NCI-H1105 treated with DMSO at 0.1 percent for 48 hours (cell line): ENCODE data around the gene LHX3.
"Not testable (repeated sequence)": the region's sequence is repeated elsewhere in the genome, so short reads cannot be mapped to it uniquely, and the experiment has no call there.

ENCODE experiments used
- DNase-seq: peaks from one replicate; lab custom pipeline; 2025; lab: John Stamatoyannopoulos, UW

Gene LHX3

DNA sequence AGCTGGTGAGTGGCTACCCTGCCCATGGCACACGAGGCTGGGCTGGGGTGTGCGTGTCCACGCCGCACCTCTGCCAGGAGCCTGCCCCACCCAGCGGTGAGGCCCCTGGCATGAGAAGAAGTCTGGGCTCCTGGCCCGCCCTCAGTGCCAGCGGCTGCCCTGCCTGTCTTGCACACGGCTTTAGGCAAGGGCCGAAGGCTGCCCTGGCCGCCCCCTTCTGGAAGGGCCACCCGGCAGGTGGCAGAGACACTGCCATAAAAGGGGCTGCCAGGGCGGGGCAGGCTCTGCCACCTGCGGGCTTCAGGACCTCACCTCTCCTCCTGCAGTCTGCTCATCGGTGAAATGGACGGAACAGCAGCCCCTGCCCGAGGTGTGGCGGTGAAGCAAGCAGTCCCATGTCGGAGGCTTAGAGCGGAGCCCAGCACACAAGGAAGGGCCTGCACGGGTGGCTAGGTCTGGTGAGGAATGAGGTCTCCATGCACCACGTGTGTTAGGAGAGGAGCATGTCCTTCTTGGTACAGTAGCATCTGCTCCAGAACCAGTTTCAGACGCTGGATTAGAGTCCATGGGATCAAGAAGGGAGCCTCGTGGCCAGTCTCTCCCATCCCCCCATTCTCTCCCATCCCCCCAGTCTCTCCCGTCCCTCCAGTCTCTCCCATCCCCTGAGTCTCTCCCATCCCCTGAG is 51.4 kb downstream of the LHX3 start:
- no peak for DNase-seq

- no peak for DNase-seq
These were observed 52.0 kb downstream of the LHX3 start for GRCh38 chr9:136152931-136153330.

DNA sequence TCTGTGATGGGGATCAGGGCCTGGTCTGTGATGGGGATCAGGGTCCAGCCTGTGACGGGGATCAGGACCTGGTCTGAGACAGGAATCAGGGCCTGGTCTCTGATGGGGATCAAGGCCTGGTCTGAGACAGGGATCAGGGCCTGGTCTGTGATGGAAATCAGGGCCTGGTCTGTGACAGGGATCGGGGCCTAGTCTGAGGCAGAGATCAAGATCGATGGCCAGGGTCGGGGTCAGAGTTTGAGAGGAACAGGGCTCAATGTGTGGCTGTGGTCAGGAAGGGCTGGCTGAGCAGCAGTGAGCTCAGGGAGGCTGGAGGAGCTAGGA is 52.4 kb downstream of the LHX3 start:
- DNase-seq = no peak

DNA sequence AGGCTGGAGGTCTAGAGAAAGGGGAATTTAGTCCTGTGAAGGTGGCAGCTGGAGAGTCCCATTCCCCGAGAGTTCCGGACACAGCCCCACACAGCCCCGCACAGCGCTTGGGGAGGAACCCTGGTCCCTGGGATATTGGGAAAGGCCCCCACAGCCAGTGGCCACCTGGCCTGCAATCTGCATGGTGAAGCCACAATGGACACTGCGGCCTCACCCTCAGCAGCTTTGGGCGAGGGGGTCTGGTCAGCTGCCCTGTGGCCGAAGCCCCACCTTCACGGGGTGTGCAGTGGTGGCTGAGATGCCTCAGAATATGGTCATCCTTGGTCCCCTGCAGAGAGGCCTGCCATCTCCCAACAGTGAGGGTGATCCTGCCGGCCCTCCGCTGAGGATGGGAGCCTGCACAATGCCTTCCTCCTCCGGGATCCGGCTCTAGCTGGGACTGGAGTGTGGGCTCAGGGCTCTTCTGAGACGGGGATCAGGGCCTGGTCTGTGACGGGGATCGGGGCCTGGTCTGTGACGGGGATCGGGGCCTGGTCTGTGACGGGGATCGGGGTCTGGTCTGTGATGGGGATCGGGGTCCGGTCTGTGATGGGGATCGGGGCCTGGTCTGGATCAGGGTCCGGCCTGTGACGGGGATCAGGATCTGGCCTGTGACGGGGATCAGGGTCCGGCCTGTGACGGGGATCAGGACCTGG is 52.9 kb downstream of the LHX3 start:
- no peak for DNase-seq

DNA sequence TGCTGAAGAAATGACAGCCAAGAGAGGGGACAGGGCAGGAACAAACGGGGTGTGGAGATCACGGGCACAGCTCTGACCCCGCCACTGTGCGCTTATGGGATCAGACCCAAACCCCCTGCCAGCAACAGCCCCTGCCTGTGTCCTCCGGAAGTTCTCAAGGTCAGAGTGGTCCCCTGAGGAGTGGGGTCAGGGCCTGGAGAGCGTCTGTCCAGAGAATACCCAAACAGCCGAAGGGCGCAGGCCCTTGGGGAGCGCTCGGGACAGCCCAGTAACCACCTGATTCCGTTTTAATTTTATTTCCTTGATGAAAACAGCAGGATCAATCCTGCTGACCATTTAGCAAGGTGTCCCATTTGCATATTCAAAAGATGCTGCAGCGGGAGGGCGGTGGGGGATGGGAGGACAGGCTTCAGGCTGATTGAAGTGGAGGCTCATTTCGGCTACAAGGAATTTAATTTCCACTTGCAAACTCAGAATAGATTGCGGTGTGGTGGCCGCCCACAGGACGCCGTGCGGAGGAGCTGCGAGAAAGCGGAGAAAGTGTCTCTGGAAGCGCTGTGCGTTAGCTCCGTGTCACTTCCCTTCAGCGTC is 53.6 kb downstream of the LHX3 start:
- DNase-seq = no peak

- not testable (repeated sequence) for DNase-seq
These were observed 54.2 kb downstream of the LHX3 start for GRCh38 chr9:136150664-136151213.

GRCh38 chr9:136149853-136150252 is 55.1 kb downstream of the LHX3 start:
- no peak for DNase-seq

- DNase-seq = no peak
These were observed 55.6 kb downstream of the LHX3 start for GRCh38 chr9:136149337-136149736.

GRCh38 chr9:136148766-136149165 is 56.2 kb downstream of the LHX3 start:
- DNase-seq = no peak

DNA sequence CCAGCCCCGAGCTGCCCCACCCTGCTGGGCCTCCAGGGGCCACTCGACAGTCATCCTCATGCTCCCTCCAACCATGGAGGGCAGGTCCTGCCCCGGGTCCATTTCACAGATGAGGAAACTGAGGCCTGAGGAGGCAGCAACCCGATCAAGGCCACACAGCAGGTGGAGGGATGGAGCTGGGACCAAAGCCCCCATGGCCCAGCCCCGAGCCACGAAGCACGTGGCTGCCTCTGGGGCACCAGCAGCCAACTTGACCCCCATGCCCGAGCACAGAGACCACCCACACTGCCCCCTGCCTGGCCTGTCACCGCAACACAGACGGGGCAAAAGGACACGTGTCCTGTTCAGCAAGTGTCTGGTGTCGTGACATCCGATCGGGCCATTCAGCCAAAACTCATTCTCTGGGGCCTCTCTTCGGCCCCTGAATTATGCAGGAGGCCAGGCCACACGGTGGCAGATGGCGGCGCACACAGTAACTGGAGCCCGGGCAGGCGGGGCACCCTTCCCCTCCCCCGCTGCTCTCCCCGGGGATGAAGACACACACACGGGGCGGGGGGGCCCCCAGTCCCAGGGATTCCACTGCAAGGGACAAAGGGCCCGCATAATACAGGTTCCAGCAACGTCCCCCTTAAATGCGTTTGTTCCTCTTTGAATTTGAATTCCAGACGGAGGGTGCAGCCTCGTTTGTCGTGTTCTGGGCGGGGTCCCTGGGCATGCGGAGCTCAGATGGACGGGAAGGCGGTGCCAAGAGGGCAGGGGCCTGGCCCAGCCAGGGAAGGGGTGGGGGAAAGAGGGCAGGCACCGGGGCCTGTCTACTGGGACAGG is 56.8 kb downstream of the LHX3 start:
- no peak for DNase-seq

DNA sequence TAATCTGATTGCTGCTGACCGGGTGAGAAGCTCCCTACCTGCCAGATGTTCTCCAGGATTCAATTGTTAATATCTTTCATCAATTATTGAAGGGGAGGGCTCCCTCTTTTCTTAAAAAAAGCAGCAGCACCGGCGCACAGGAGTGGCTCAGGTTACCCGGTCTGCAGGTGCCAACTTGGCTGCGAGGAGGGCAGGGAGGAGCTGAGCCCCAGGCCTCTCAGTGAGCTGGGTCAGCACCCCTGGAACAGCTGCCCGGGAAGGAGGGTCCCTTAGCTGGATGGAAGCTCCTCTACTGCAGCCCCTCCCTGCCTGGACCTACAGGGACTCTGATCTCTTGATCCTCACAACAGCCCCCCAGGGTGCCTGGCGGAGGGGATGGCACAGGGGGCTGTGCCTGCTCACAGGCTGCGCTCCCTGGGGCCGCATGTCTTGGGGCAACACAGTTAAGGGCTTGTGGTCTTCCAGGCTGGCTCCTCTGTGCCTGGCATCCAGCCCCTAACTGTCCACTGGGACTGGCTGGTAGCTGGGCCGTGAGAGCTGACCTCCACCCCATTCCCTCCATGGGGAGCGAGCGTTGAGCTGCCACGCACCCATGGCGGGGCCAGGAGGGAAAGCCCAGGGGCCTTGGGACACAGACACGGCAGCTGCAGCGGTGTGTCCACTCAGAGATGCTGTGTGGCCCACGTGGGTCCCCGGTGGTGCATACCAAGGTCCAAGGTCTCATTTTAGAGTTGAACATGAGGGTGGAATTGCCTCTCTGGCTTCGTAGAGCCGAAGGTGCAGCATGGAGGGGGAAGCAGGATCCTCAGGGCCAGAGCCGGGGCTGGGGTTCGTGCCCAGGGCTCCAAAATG is 57.7 kb downstream of the LHX3 start:
- no peak for DNase-seq
